Measurements from ENCODE around the gene PRND. TPM values are rescaled to one million over a fixed set of nuclear protein-coding genes. Genes with fewer than 3 reads are reported as not detected.
A peak's percentile ranks its signal among the peaks of the same experiment; 100 is the strongest.

The PRND gene
- total and polyA plus RNA-seq, 12 donors = 0.17 TPM; not detected in 11

- H3K4me3 ChIP-seq = no peak overlapping the region
- TF ChIP-seq POLR2A (IDR thresholded peaks at IDR 0.05) = no peak
- no peak for TF ChIP-seq CTCF (IDR thresholded peaks at IDR 0.05)
- peak in 1 of 7 donors; percentile 25 for DNase-seq
- intact Hi-C loops (cut with DNase I) = no loop called here
- no peaks in the 10 kb centered on the region for H3K9me3 ChIP-seq (replicated peaks in 1 of 3)
- no peaks in the 10 kb centered on the region for H3K36me3 ChIP-seq (replicated peaks in 1 of 2)
- peaks cover 8 to 9% of the 10 kb centered on the region in 2 donors for H3K4me1 ChIP-seq (replicated peaks in 1 of 2)
- no peak overlapping the region for H3K27ac ChIP-seq
- WGBS, 4 donors = 81 to 94% (median 83%) methylated on average over 3 of the region's 3 CpGs
- no peaks in the 10 kb centered on the region for H3K27me3 ChIP-seq
Measured at GRCh38 chr20:4763723-4764510, 42.2 kb downstream of the PRND start.

- Histone ChIP-seq H3K27ac (no peak overlapping the region), H3K4me1 (replicated peaks in 1 of 2) (peaks cover 8 to 9% of the 10 kb centered on the region in 2 donors), H3K4me3 (no peak overlapping the region), H3K27me3 (no peaks in the 10 kb centered on the region), H3K9me3 (replicated peaks in 1 of 3) (no peaks in the 10 kb centered on the region), H3K36me3 (replicated peaks in 1 of 2) (no peaks in the 10 kb centered on the region)
- DNase-seq = no peak
- intact Hi-C loops (cut with DNase I) = no loop called here
- WGBS, 4 donors = 0 to 100% (median 46%) methylated on average over 1 of the region's 1 CpG
- TF ChIP-seq CTCF (IDR thresholded peaks at IDR 0.05) = no peak
- TF ChIP-seq POLR2A (IDR thresholded peaks at IDR 0.05) = no peak
Measured at GRCh38 chr20:4764805-4765204, 43.1 kb downstream of the PRND start.

GRCh38 chr20:4765681-4766080, 44.0 kb downstream of the PRND start:
- TF ChIP-seq CTCF (IDR thresholded peaks at IDR 0.05) = no peak
- no peak for TF ChIP-seq POLR2A (IDR thresholded peaks at IDR 0.05)
- intact Hi-C loops (cut with DNase I) = no loop called here
- no peak overlapping the region for H3K4me3 ChIP-seq
- no peaks in the 10 kb centered on the region for H3K27me3 ChIP-seq
- WGBS, 4 donors = 96 to 100% (median 96%) methylated on average over 1 to 3 of the region's 3 CpGs; no CpG with 5 or more reads in 1 of the 4 donors
- no peak for DNase-seq
- H3K4me1 ChIP-seq (replicated peaks in 1 of 2) = peaks cover 8 to 9% of the 10 kb centered on the region in 2 donors
- no peaks in the 10 kb centered on the region for H3K36me3 ChIP-seq (replicated peaks in 1 of 2)
- H3K27ac ChIP-seq = no peak overlapping the region
- H3K9me3 ChIP-seq (replicated peaks in 1 of 3) = no peaks in the 10 kb centered on the region

- DNase-seq = peak in 1 of 7 donors; percentile 51
- TF ChIP-seq CTCF (IDR thresholded peaks at IDR 0.05) (no peak), POLR2A (IDR thresholded peaks at IDR 0.05) (no peak)
- peaks cover 0 to under 1% of the 10 kb centered on the region in 2 donors for H3K4me1 ChIP-seq (replicated peaks in 1 of 2)
- 69 to 79% (median 75%) methylated on average over 2 of the region's 2 CpGs for WGBS, 4 donors
- H3K36me3 ChIP-seq (replicated peaks in 1 of 2) = no peaks in the 10 kb centered on the region
- no peak overlapping the region for H3K27ac ChIP-seq
- intact Hi-C loops (cut with DNase I) = no loop called here
- H3K4me3 ChIP-seq = no peak overlapping the region
- no peaks in the 10 kb centered on the region for H3K9me3 ChIP-seq (replicated peaks in 1 of 3)
- H3K27me3 ChIP-seq = no peaks in the 10 kb centered on the region
Measured at GRCh38 chr20:4766631-4767030, 44.9 kb downstream of the PRND start.
